GM19463 (cell line): ENCODE measurements around the gene LRPPRC.
A peak's percentile ranks its signal among the peaks of the same experiment; 100 is the strongest.
"Not testable (repeated sequence)": the region's sequence is repeated elsewhere in the genome, so short reads cannot be mapped to it uniquely, and the experiment has no call there.

Source experiments
- ATAC-seq: cut with Tn5 transposase; IDR thresholded peaks from one replicate; pipeline ENCODE4 v1.9.1; 2021; ENCODE audit warnings: mild to moderate bottlenecking, moderate library complexity; ENCODE audit not compliant: unreplicated experiment

Gene LRPPRC

DNA sequence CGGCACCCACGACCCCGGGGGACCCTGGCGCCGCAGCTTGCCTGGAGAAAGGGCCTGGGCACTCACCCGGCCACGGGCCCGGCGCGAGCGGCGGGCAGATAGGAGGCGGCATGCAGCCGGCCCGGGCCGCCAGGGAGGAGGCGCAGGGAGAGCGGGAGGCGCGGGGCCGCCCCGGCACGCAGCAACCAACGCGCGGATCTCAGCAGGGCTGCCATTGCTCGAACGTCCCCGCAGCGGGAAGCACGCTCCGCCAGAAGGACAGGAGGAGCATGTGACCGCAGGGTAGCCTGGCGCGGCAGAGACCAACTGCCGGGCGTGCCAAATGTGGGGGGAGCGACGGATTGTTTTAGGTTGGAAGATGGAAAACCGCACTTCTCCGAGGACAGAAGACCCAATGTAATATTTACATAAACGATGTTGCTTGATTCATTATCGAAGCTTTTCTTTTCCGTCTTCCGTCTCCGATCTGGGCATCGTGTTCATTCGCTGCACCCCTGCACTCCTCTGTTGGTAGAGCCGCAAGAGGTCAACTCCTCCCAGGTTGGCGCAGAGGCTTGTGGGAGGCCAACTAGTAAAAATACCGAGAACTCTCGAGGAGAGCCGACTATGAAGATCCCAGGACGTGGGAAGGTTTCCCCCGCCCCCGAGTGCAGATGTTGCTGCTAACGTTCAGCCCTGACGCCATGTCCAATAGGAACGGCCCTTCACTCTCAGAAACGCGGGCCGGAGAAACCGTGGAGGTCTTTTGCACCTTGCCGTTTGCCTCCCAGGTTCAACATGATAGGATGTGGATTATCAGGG lies at the start of gene LRPPRC:
TSS of gene LRPPRC (minus strand) at position 257 of the 801 bp plus-strand sequence. CDS start at position 215, 42 bp downstream.
- peak; percentile 90 for ATAC-seq

DNA sequence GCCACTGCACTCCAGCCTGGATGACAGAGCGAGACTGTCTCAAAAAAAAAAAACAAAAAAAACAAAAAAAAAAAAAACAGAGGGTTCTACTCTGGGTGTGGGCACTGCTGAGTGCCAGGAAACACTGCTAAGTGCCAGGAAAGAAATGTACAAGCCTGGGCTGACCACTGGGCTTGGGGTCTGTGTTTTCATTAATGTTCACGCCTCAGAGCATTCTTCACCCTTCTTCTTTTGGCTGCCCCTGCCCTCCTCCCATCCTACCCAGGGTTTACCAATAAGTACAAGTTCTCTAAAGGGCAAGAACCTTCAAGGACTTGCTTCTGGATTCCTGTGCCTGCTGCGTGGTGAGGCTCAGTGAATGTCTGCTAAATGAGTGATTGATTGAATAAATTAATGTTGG lies 49.3 kb upstream of the LRPPRC start:
- ATAC-seq: no peak

DNA sequence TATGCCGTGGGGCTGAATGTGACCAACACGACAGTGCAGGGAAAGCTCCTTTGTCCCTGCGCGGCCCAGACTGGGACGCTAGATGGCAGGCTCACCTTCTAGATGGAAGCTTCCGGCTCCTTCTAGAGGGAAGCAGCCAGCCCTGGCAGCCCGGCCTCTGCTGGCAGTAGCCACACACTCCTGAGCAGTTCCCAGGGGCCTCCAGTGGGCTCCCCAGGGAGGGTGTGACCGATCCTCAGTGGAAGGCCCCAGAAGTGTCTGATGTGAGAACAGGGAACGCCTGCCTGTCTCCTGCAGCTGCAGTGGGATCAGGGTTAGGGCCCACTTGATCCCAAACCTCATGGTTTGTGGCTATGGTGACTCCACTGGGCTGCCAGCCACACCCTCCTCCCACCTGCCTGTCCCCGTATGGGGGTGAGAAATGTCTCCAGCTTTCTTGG lies 48.5 kb upstream of the LRPPRC start:
- peak; percentile 100 for ATAC-seq

DNA sequence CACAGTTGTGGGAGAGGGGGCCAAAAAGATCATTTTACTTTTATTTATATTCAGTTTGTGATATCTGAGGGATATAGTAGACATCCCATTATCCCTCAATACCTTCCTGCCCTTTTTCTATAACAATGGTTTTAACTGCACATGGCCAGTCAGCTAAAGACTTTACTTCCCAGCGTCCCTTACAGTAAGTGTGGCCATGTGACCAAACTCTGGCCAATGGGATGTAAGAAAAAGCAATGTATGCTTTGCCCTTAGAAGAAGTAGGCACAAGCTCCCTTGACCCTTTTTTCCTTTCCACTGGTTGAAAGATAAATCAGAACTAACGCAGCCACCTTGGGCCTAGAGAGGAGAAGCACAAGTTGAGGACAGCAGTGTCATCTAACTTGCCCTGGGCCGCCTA lies 44.6 kb upstream of the LRPPRC start:
- ATAC-seq: no peak

DNA sequence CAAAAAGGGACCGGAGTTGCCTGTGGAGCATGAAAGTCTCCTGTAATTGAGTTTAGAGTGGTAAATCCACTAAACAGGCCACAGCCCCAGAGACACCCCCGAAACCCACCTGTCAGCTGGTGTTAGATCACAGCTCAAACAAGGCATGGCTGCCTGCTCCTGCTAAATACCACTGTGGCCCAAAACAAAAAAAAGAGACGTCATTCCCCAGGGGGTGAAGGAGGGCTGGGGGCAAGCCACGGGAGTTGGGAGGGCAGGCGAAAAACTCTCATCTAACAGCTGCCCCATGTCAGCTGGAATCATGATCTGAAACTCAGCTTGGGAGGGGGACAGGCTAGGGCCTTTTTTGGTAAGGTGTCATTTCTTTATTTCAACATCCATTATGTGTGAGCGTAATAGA lies 42.5 kb upstream of the LRPPRC start:
- no peak for ATAC-seq

DNA sequence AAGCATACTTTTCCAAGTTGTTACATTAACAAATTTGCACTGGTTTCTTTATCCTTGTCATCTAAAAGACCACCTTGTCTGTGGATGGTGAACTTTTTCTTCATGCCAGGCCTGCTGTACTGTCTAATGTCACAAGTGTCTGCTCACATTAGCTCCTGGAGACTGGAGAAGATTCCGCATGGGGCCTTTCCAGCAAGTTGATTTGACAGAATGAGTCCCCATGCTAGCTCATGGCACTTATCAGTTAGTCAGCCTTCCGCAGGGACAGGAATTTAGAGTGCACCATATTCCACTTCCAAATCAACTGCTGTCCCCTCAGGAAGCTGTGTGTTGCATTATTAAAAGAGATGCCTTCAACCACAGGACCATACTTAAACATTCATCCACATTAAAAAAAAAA lies 41.4 kb upstream of the LRPPRC start:
- no peak for ATAC-seq

DNA sequence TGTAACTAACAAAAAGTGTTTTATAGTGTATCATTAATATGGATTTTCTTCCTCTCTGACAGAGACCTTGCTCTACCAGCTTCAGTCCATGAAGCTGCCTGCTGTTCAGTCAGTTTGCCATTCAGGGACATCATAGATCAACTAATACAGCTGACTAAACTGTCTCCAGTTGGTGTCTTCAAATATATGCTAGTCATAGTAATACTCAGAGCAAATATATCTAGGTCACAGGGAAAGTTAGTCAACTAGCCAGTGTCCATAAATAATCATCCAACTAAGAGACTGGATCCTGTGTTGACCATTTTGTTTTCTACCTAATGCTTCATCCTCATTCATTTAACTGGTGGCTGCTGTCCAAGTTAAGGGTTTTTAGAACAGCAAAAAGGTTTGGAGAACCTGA lies 38.2 kb upstream of the LRPPRC start:
- no peak for ATAC-seq

DNA sequence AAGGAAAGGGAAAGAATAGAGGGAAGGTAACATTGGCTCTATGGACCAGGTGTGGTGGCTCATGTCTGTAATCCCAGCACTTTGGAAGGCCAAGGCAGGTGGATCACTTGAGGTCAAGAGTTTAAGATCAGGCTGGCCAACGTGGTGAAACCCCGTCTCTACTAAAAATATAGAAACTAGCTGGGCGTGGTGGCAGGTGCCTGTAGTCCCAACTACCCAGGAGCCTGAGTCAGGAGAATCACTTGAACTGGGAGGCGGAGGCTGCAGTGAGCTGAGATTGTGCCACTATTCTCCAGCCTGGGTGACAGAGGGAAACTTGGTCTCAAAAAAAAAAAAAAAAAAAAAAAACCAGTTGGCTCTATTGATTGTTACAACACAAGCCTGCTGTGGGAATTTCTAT lies 31.3 kb upstream of the LRPPRC start:
- ATAC-seq: not testable (repeated sequence)

DNA sequence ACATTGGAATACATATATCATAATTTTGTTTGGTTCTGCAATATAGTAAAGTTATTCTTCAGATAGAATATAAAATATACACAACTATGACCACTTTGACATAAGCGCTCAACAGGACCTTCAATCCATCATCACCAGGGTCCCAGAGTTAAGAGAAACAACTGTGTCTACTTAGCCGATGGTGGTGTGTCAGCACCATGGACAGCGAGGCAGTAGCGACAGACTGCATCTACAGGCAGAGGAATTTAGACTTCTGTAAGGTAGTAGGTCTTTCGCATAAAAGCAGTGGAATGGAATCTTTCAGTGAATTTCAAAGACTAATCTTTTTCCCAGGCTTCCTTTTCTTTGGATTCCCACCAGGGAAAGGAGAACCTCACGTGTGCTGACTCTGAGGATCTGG lies 20.5 kb upstream of the LRPPRC start:
- no peak for ATAC-seq

DNA sequence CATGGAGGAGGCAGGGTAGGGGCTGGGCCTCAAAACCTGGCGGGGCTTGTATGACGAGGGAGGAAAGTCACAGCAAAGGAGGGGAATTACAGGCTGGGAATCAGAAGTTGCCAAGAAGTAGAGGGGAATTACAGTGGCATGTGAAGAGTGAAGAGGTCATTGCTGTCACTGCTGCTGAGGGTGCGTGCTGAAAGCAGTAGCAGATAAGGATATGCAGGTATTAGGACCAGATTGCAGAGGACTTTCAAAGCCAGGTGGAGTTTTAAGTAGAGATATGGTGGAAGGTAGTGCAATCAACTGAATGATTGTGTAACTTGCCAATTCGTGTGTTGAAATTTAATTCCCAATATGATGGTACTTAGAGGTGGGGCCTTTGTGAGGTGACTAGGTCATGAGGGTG lies 19.4 kb upstream of the LRPPRC start:
- no peak for ATAC-seq

DNA sequence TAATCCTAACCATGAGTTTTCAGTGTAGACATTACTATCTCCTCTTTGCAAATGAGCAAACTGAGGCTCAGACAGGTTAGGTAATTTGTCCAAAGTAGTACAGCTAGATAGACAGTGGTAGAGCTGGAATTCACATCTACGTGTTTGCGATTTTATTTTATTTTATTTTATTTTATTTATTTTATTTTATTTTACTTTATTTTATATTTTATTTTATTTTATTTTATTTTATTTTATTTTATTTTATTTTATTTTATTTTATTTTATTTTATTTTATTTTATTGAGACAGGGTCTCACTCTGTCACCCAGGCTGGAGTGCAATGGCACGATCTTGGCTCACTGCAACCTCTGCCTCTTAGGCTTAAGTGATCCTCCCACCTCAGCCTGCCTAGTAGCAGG lies 17.4 kb upstream of the LRPPRC start:
- not testable (repeated sequence) for ATAC-seq

DNA sequence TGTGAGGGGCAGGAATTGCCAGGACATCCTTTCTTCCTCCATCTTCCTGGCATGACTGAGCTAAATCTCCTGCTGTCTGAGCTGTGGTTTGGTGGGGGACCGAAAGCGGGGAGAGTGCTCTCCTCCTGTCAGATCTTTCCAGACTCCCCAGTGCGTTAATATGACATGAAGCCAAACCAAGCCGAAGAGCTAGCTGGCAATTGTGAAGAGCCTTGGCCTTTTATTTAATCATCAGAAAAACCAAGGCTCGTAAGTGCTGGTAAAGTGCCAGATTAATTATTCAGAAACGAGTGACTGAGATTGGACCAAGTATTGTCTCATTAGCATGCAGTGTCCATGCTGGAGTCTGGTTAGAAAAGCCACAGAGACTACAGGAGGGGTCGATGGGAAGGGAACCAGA lies 14.5 kb upstream of the LRPPRC start:
- ATAC-seq: no peak

DNA sequence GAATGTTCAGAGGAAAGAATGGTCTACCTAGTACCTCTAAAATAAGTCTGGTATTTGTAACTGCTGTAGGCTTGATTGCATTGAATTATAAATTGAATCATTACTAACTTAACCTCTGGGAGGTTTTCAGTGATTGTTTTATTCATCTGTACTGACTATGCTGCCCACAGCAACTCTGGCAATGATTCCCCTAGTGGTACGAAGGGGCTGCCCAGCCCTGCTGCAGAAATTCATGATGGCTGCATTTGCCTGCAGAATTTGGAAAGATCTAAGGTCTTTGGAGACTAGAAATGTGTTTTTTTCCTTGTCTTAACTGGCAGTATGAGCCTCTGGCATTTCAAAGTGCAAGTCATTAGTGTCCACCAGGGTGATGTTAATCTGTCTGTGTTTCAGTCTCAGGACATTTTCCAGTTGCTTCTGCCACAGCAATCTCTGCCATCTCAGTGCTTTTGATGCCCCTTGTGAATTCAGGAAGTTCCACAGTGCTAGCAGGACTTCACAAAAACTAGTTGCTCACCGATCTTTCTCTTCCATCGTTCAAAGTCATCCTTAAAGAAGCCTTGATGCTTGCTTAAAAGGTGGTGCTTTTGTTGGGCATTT lies 13.4 kb upstream of the LRPPRC start:
- no peak for ATAC-seq

DNA sequence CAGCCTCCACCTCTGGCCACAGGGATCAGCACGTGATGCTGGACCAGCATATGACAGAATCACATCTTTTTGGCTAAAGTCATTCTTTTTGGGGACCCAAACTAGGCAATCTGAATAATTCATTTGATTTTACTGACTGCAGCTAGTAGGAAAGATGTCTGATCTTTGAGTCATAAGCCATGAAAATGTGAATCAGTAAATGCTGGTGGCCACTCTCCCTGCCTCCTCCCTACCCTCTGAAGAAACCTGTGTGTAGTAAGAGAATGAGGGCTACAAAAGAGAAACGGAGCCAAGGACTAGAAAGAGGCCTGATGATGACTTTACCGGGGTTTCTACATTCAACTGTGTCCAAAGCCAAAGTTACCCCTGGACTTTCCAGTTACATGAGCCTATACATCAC lies 10.1 kb upstream of the LRPPRC start:
- no peak for ATAC-seq

DNA sequence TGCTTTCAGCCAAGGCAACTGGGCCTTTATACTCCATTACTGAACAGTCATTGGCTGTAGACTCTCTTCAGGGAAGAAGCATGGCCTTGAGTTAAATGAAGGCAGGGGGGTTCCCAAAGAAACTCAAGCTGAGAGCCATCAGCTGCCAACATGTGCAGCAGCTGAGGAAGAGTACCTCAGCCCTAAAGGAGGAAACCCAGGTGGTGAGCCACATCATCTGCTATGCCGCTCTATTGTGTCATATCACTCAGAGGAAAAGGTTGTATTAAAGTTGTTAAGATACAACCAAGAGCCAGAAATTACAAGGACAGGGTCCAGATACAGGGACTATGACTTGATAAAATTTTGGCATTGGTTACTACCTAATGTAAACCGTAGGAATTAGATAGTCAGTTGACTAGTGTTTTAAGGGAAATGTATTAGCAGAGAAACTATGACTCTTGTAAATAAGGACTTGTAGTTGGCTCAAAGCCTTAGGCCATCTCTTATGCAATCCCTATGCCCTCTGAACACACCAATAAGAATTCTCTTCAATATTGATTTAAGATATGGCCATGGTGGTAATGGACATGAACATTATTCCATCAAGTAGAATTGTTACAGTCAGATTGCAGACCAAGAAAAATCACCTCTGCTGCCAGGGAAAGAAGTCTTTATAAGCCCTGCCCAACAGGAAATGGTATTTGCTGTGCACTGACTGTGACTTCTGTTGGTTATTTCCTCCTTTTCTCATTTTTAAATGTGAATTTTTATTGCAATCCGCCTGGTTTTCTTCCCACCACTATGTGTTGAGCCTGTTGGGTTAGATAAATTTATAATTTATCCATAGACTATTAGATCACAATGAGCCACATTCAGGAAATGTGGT lies 9.2 kb upstream of the LRPPRC start:
- no peak for ATAC-seq

DNA sequence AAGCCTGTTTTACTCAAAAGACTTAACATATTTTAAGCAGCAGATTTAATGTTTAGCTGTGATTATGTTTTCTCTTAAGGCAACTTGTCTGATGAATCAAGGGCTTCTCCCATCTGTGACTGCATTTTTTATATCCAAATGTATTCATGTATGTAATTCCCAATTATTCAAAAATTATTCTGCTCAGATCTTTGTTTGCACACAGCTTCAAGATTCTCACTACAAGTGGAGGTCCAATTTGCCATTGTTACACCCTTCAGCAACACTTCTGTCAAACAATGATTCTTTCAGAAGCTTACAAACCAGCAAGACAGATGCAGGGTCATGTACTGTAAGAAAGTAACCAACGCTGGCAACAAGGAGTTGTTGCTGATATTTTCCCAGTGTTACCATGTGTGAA lies 5.9 kb upstream of the LRPPRC start:
- ATAC-seq: no peak

DNA sequence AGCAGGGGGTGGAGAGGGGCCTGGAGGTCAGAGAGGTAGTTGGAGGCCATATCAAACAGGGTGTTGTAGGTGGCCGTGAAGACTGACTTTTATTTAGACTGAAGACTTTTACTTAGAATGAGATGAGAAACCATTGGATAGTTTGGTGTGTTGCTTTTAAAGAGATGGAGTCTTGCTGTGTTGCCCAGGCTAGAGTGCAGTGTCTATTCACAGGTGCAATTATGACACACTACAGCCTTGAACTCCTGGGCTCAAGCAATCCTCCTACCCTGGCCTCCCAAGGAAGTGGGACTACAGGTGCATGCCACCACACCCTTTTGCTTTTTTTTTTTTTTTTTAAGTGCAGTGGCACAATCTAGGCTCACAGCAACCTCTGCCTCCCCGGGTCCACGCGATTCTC lies 2.5 kb upstream of the LRPPRC start:
- ATAC-seq: no peak

DNA sequence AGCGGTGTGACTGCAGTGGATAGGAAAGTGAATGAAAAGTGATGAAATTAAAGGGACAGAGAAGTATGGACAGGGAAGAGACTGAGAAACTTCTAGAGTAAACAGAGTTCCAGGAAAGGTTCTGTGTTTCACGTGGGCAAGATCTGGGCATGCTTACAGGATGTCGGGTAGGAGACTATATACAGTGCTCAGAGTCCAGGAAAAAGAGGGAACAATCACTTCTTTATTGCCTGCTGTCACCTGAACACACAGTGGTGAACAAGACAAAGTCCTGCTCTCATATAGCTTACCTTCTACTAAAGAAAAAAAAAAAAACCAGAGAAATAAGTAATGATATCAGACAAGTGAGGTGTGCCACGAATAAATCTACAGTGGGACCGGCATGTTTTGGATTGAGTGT lies 2.4 kb downstream of the LRPPRC start:
- ATAC-seq: no peak

DNA sequence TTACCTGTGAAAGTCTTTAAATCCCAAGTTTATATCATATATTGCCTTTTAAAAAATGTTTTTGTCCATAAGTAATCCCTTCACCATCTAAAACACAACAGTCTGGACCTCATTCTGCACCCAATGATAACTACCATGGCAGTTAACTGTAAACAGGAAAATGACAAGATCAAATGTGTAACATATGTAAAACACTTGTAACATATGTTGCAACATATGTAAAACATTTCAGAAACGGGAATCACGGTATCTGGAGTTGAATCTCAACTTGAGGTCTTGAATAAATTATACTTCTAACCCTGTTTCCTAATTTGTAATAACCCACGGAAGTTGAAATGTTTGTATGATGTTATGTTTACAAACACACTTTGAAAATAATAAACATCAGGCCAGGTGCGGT lies 6.2 kb downstream of the LRPPRC start:
- no peak for ATAC-seq

DNA sequence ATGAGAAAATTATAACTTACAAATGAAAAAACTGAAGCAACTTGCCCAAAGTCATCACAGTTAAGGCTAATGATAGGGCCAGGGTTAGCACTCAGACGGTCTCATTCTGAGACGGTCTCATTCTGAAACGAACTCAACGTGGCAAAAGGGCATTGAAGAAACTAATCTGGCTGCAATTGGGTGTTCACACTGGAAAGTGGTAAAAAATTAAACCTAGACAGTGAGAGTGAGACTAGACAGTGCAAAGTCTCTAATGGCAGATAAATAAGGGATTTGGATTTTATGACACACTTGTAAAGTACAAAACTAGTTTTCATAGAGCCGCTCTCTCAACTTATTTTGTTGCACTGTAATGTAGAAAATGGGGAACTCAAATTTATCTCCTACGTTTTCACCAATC lies 9.2 kb downstream of the LRPPRC start:
- no peak for ATAC-seq

DNA sequence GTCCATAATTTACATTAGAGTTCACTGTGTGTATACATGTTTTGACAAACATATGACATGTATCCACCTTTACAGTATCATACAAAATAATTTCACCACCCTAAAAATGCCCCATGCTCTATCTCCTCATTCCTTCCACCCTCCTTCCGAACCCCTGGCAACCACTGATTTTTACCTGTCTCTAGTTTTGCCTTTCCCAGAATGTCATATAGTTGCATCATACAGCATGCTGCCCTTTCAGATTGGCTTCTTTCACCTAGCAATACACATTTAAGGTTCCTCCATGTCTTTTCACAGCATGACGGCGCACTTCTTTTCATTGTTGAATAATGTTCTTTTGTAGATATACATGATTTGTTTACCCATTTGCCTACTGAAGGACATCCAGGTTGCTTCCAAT lies 10.4 kb downstream of the LRPPRC start:
- no peak for ATAC-seq

DNA sequence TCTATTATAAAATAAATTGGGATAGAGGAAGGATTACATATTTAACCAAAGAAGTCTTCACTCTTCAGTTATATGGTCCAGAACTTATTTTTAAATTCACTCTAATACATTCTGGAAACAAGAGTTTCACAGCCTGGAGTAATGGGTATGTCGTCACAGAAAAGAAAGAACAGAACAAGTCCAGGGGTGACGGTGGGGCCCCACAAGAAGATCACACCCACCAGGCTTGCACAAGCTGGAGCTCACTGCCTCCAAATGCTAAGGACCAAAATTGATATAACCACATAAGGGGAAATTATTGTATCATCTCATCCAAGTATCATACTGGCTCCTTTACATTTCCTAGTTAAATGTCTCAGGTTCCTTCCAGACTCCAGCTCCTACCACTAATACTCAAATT lies 11.3 kb downstream of the LRPPRC start:
- no peak for ATAC-seq
